CD4-positive, alpha-beta T cell treated with Interleukin-2 at 100 ng/mL for 4 hours (primary cell): ENCODE data around the gene ADGRE2.
"Not testable (repeated sequence)": the region's sequence is repeated elsewhere in the genome, so short reads cannot be mapped to it uniquely, and the experiment has no call there.

Experiments
- DNase-seq: peaks from one replicate; pipeline ENCODE4 v3.0.0-alpha.2; 2020; ENCODE audit warnings: low spot score

ADGRE2 gene

DNA sequence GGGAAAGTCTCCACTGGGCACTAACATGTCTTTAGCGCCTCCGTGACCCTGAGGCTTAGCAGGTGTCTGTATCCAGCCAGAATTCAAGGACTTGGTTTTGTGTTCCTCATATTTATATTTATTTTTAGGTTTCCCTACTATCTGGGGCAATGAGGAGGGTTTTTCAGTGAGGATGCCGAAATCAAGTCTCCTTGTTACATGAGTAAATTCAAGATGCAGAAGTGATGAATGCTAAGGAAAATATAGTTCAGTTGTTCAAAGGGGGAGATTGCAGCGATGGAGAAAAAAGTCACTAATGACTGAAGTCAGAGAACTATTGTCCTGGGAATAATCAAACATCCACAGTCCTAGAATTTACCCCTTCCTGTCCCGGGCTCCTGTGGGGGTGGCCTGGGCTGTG lies 791 bp upstream of the ADGRE2 start:
- DNase-seq: no peak

DNA sequence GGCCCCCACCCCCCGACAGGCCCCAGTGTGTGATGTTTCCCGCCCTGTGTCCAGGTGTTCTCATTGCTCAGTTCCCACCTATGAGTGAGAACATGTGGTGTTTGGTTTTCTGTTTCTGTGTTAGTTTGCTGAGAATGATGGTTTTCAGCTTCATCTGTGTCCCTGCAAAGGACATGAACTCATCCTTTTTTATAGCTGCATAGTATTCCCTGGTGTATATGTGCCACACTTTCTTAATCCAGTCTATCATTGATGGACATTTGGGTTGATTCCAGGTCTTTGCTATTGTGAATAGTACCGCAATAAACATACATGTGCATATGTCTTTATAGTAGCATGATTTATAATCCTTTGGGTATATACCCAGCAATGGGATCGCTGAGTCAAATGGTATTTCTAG lies 715 bp downstream of the ADGRE2 start:
- DNase-seq: not testable (repeated sequence)

DNA sequence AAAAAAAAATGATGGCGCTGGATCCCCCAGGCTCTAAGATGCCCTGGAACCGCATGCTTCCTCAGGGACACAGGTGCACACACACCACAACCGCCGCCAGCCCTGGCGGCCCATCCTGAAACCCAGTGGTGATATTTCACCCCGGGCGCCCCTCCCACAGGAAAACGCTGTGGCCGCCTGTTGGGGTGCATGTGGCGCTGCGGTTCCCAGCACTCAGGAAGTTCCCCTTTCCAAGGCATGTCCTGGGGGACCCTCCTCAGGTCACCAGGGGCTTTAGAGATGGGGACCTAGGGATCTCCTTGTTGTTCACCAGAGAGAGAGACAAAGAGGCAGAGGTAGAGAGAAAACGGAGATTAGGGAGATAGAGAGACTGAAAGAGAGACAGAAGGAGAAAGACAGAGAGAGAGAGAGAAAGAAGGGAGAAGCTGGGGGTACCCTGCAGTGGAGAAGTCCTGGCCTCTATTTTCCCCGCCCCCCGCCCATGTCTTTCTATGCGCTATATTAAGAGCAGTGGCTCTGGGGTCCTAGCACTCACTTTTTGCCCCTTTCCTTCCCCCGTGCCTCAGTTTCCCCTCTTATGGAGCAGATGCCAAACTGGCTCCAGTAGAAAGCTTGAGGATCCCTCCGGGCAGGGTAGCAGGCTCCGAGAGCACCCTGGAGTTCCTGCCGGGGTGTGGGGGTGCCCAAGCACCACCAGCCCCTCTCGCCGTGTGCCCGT lies 2.3 kb downstream of the ADGRE2 start:
- no peak for DNase-seq

DNA sequence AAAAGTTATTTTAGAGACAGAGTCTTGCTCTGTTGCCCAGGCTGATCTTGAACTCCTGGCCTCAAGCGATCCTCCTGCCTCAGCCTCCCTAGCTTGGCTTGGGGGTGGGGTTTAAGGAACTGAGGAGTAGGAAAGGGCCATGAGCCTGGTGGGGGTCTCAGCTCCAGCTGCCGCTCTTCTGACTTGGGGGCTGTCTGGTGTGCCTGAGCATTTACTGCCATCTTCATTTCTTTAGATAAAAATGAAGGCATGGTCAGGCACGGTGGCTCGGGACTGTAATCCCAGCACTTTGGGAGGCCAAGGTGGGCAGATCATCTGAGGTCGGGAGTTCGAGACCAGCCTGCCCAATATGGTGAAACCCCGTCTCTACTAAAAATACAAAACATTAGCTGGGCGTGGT lies 3.0 kb downstream of the ADGRE2 start:
- DNase-seq: not testable (repeated sequence)

DNA sequence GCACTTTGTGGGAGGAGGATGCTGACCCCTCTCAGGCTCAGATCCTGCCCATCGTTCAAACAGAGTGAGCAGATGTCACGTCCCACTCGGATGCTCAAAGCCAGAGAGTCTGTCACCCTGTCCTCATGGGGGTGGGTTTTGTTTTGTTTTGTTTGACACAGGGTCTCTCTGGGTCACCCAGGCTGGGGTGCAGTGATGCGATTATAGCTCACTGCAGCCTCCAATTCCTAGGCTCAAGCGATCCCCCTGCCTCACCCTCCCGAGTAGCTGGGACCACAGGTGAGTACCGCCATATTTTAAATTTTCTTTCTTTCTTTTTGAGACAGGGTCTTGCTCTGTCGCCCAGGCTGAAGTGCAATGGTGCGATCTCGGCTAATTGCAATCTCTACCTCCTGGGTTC lies 4.0 kb downstream of the ADGRE2 start:
- DNase-seq: no peak

DNA sequence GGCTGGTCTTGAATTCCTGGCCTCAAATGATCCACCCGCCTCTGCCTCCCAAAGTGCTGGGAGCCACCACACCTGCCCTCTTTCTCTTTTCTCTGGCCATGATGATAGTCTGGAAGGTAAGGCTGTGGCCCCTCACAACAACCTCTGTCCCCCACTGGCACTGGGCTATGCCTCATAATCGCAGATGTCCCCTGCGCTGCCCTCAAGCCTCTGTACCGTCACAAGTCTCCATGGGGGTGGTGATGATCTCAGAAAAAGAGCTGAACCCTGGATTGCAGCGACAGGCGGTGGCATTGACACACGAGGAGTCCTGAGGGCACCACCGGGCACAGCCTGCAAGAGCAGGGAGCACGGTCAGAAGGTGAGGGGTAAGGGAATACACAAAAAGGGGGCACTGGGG lies 4.6 kb downstream of the ADGRE2 start:
- DNase-seq: not testable (repeated sequence)

DNA sequence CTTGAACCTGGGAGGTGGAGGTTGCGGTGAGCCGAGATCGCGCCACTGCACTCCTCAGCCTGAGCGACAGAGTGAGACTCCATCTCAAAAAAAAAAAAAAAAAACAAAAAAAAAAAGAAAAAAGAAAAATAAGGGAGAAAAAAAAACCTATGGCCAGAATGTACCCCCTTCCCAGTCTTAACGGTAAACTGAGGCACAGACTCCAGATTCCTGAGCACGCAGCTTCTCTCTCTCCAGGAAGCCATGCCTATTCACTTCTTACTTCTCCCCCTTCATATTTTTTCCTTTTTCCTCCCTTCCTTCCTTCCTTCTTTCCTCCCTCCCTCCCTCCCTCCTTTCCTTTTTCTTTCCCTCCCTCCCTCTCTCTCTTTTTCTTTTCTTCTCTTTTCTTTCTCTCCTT lies 5.4 kb downstream of the ADGRE2 start:
- no peak for DNase-seq

DNA sequence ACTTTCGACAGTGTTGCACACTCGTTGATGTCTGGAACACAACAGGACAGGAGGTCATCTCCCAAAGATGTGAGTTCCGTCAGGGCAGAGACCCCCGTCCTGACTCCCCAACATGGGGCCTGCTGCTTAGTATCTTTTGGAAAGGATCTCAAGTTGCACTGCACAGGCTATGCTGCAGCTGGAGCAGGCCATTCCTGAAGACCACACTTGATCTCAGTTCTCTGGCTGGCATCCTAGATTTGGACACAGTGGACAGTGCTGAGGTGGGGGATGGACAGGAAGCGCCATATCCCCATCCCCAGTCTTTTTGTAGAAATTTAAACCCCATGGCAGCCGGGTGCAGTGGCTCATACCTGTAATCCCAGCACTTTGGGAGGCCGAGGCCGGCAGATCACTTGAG lies 5.9 kb downstream of the ADGRE2 start:
- no peak for DNase-seq

DNA sequence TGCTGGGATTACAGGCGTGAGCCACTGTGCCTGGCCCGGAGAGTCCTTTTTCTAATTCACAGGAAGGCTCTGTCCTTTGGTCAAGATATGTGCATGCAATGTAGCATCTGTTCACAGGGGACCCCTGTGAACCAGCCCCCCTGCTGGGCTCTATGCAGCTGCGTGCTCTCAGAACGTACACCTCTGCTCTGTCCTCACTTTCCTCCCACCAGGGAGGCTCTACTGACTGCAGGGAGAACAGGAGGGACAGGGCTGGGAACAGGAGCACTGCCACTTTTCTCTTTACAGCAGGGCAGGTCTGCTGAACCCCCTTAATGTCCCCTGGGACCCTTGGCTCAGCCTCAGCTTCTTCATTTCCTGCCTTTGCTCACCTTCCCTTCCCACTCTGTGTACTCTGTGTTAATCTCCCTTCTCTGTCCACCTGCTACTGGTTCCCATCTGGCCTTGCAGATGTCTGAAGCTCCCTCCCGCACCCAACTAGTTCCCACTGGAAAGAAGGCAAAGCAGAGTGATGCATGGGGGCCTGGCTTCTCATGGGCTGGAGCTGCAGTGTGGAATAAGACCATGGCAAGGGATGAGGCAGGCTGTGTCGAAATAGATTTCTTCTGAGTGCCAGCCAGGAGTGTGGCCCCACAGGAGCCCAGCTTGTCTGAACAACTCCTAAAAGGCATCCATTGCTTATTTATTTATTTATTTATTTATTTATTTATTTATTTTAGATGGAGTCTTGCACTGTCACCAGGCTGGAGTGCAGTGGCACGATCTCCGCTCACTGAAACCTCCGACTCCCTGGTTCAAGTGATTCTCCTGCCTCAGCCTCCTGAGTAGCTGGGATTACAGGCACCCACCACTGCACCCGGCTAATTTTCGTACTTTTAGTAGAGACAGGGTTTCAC lies 7.2 kb downstream of the ADGRE2 start:
- DNase-seq: no peak

DNA sequence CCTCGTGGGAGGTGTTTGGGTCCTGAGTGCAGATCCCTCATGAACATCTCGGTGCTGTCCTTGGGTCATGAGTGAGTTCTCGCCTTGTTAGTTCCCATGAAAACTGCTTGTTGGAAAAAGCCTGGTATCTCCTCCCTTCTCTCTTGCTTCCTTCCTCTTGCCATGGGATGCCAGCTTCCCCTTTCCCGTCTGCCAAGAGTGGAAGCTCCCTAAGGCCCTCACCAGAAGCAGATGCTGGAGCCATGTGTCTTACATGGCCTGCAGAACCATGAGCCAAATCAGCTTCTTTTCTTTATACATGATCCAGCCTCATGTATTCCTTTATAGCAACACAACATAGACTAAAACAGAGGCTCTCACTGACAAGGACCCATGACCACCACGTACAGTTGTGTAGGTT lies 8.2 kb downstream of the ADGRE2 start:
- DNase-seq: no peak

DNA sequence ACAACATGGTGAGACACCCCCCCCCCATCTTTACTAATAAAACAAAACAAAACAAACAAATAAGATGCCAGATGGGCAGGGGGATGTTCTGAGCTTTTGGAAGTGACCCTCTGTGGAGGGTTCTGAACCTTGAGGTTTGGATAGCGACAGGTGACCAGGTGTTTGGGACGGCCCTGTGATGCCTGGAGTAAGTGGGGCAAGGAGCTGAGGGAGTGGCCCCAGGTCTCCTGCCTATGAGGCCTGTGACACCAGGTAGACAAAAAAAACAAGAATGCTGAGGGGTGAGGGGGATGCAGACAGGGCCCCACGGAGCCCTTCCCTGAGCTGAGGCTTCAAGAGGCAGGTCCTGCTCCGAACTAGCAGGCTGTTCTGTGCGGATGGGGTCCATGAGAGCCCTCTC lies 9.2 kb downstream of the ADGRE2 start:
- no peak for DNase-seq

DNA sequence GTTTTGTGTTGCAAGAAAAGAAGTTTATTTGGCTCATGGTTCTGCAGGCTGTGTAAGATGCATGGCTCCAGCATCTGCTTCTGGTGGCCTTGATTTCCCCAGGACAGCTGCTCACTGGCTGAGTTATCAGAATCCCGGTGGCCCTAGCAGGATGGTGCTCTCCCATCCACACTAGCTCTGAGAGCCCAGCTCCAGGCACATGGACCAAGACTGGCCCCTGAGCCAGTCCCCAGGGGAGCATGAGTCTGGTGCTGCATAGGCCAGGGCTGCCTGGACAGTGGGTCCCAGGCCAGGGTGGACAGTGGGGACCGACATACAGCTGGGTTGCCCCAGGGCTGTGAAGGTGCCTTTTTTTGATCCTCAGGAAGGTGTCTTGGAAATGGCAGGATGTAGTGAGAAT lies 10.4 kb downstream of the ADGRE2 start:
- no peak for DNase-seq

DNA sequence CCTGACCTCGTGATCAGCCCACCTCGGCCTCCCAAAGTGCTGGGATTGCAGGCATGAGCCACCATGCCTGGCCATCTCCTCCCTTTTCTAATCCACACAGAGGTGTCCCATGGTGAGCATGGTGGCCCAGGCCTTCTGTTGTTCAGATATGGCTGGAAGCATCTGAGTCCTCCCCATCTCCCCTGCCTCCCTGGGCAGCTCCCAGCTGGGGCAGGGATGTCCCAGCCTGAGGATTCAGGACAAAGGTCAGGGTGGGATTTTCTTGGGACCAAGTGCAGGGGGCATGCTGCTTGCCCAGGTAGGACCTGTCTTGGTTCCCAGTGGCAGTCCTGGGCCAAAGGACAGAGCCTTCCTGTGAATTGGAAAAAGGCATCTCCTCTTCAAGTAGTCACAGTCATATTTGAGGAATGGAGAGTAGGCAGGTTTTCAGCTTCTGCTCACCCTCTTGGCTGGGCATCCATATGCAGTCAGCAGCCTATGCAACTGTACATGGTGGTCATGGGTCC lies 10.8 kb downstream of the ADGRE2 start:
- DNase-seq: no peak

DNA sequence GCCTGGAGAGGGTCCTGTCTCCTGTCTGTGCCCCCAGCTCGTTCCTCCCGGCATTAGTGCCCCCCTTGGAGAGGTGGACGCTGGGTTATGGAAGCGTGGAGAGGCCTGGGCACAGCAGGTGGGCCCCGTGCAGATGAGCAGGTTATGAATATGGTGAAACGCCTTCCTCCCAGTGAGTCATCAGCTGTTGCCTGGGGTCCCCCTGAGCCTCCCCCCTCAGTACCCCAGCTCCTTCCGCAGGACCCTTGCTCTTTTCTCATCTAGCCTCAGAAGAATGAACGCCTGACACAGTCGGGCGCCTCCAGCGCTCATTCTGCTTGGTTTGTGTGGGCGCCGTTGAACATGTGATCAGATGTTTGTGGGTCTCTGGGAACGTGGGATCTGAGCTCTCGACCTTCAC lies 12.5 kb downstream of the ADGRE2 start:
- not testable (repeated sequence) for DNase-seq

DNA sequence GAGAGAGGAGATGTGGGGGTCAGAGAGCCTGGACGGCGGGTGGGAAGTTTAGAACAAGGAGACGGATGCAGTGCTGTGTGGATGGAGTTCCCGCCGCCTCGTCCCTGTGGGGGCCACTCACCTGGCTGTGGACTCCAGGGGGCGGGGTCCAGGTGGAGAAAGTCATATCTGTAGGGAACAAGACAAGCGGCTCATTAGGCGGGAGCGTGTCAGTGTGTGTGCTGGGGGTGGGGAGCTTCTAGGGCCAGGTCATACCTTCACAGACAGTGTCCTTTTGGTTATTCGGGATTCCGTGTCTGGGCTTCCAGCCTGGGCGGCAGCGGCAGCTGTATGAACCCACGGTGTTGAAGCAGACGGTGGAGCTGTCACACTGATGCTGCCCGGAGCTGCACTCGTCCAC lies 13.0 kb downstream of the ADGRE2 start:
- DNase-seq: not testable (repeated sequence)

DNA sequence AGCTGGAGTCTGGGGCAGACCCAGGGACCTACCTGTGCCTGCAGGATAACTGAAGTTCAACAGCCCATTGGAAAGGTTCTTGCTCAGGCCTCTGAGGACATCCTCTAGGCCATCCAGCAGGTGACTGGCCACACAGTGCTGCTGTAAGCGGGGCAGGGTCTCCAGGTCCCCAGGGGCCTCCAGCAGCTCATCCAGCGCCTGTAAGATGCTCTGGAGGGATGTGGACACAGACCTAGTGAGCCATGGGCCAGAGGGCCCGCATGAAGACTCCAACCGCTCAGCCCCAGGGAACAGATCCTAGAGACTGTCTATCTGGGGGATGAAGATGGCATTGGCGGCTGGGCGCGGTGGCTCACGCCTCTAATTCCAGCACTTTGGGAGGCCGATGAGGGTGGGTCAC lies 14.0 kb downstream of the ADGRE2 start:
- DNase-seq: no peak

DNA sequence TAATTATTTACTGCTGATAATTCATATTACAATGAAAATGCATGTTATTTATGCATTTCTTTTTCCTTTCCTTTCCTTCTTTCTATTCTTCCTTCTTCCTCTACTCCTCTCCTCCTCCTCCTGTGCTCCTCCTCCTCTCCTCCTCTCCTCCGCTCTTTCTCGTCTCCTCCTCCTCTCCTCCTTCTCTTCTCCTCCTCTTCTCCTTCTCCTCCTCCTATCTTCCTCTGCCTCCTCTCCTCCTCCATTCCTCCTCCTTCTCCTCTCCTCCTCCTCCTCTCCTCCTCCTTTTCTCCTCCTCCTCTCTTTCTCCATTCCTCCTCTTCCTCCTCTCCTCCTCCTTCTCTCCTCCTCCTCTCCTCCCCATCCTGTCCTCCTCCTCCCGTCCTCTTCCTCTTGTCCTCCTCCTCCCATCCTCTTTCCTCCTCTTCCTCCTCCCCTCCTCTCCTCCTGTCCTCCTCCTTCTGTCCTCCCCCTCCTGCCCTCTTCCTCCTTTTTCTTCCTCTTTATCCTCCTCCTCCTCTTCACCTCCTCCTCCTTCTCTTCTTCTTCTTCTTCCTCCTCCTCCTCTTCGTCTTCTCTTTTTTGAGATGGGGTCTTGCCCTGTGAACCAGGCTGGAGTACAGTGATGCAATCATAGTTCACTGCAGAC lies 14.7 kb downstream of the ADGRE2 start:
- no peak for DNase-seq

DNA sequence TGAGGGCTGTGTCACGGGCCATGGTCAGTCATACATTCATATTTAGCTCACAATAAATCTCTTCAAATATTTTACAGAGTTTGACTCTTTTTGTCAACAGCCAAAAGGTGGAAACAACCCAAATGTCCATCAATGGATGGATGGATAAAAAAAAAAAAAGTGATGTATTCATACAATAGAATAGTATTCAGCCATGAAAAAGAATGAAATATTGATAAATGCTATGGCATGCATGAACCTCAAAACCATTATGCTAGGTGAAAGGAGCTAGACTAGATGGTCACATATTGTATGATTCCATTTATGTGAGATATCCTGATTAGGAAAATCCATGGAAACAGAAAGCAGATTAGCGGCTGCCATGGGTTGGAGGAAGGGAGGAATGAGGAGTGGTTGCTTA lies 16.2 kb downstream of the ADGRE2 start:
- DNase-seq: no peak

DNA sequence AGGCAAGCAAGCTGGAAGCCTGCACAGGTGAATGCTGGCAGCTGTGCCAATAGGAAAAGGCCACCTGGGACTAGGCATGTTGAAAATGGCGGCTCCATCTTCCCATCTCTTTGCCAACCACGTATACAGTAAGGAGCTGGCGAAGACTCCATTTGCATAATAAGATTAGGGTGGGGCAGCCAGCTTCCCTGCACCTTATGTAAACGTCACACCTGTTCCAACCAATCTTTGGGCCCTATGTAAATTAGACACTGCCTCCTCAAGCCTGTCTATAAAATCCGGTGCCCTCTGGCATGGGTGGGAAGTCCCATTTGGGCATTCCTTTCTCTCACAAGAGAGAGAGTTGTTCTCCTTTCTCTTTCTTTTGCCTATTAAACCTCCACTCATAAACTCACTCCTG lies 16.8 kb downstream of the ADGRE2 start:
- no peak for DNase-seq

DNA sequence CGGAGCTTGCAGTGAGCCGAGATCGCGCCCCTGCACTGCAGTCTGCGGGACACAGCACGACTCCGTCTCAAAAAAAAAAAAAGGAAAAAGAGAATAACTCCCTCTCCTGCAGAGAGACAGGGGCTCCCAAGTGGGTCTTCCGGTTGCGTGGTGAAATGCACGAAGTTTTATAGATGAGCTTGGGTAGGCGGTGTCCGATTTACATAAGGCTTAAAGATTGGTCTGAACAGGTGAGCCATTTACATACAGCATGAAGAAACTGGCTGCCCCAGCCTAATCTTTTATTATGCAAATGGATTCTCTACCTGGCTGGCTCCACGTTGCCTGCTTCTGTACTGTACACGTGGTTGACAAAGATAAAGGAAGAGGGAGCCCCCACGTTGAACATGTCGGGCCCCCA lies 19.5 kb downstream of the ADGRE2 start:
- no peak for DNase-seq

DNA sequence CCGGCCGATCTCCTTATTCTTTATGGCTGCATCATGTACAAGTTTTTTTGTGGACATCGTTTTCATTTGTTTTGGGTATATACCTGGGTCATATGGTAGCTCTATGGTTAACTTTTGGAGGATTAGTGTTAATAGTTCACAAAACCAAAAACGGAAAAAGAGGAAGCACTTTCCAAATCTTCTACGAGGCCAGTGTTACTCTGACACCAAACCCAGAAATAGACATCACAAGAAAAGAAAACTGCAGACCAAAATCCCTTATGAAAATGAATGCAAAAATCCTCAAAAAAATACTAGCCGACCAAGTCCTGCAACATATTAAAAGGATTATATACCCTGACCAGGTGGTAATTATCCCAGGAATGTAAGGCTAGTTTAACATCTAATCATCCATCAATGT lies 29.8 kb downstream of the ADGRE2 start:
- no peak for DNase-seq

DNA sequence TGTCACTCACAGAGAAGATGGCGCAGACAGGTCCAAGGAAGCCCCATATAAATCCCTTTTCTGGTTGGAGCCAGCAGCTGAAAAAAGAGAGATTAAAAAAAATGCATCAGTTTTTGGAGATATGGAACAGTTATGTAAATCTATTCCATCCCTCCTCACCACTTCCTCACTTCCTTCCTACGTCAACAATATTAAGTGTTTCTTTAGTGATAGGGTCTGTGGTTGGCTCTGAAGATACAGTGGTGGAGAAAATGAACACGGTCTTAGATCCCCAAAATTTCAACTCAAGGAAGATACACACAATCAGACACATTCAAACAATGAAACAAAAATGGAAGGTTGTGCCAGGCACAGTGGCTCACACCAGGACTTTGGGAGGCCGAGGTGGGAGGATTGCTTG lies 31.5 kb downstream of the ADGRE2 start:
- no peak for DNase-seq

DNA sequence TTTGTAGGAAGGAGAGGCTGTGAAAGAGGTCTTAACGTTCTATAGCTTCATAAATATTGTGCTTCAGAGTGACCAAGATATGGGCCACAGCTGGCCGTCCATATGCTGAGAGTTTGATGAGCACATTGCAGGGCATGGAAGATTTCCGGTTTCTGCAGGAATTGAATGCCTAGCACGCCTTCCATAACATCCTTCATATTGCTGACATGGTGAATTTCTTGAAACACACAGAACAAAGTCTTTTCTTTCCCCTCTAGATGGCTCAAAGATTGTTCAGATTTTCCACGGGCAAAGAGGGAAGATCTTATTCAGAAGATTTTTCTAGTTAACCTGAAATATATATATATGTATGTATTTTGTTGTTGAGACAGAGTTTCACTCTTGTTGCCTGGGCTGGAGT lies 42.4 kb downstream of the ADGRE2 start:
- no peak for DNase-seq
